Epithelial cell of proximal tubule (primary cell): ENCODE results near the gene TCP11. TPM values are rescaled to one million over a fixed set of nuclear protein-coding genes. Genes with fewer than 3 reads are reported as not detected.

ENCODE experiments used
- DNase-seq: peaks from one replicate; pipeline ENCODE4 v3.0.0-alpha.2; 2011; ENCODE audit warnings: low read depth
- H3K4me3 ChIP-seq: 2 replicates; pipeline ENCODE4 v1.5.1; 2011; ENCODE audit warnings: low read depth, mild to moderate bottlenecking, low read length
- CTCF ChIP-seq: conservative IDR thresholded peaks from 2 replicates; pipeline ENCODE4 v1.5.1; 2012; ENCODE audit warnings: low read depth, mild to moderate bottlenecking, low read length
- total RNA-seq: library from RNA; depleted of rRNA; stranded (reverse); fragments of >200 nt; gene quantifications from 2 replicates; pipeline ENCODE4 v1.2.3, GENCODE V29; 2015

Gene TCP11
- total RNA-seq, 1 donor from 2014 or later: not detected

- DNase-seq: no peak
Measured at GRCh38 chr6:35072051-35072697, 69.0 kb downstream of the TCP11 start.

GRCh38 chr6:35071347-35071994, 69.7 kb downstream of the TCP11 start:
- DNase-seq: no peak
- H3K4me3 ChIP-seq: no peak overlapping the region
- TF ChIP-seq CTCF: no peak

More at GRCh38 chr6:35072051-35072697, 69.0 kb downstream of the TCP11 start:
- no peak overlapping the region for H3K4me3 ChIP-seq
- TF ChIP-seq CTCF: no peak

GRCh38 chr6:35070111-35070510, 71.0 kb downstream of the TCP11 start:
- no peak for DNase-seq
- no peak overlapping the region for H3K4me3 ChIP-seq
- no peak for TF ChIP-seq CTCF

GRCh38 chr6:35069262-35069661, 71.9 kb downstream of the TCP11 start:
- DNase-seq: no peak
- H3K4me3 ChIP-seq: no peak overlapping the region
- no peak for TF ChIP-seq CTCF

- TF ChIP-seq CTCF: no peak
Measured at GRCh38 chr6:35068644-35069043, 72.5 kb downstream of the TCP11 start.

GRCh38 chr6:35068206-35068605, 72.9 kb downstream of the TCP11 start:
- TF ChIP-seq CTCF: no peak
- H3K4me3 ChIP-seq: no peak overlapping the region
- no peak for DNase-seq

More at GRCh38 chr6:35068644-35069043, 72.5 kb downstream of the TCP11 start:
- no peak overlapping the region for H3K4me3 ChIP-seq
- no peak for DNase-seq

Other genes starting within 250 kb of the TCP11 start
- 0.51 and 1.2 TPM in 2 replicates for gene SCUBE3, start 72.6 kb upstream of the TCP11 start, total RNA-seq
- 11.5 and 15.9 TPM in 2 replicates for gene ZNF76, start 118.4 kb upstream of the TCP11 start, total RNA-seq
- 4.2 and 6.0 TPM in 2 replicates for gene DEF6, start 156.5 kb upstream of the TCP11 start, total RNA-seq
- gene PPARD, start 201.2 kb upstream of the TCP11 start, total RNA-seq: 8.2 and 10.8 TPM in 2 replicates